ENCODE results near the gene IGF2R. TPM values are rescaled to one million over a fixed set of nuclear protein-coding genes. Genes with fewer than 3 reads are reported as not detected.

Gene IGF2R
- total RNA-seq, 6 experiments from 2014 or later, result 77.3 to 119 (median 88.1) TPM

DNA sequence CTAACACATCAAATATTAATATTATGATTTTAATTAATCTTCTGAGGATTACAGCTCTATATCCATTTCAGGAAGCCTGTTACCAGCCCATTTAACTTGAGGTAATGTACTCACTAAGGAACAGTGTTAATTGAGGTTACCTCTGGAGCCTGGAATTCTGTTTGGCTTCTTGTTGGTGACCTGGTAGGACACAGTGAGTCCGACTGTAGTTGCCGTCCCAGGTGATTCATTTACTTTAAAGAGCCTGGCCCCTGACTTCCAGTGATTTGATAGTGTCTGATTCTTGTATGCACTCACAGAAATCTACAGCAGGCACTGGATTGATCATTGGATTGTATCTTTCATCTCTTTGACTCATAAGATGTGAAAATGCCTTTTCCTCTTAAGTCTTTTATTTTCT is 34.0 kb downstream of the IGF2R start:
- Mint-ChIP-seq H3K4me1 (ENCODE audit: low read depth) (peaks cover 33% of the 10 kb centered on the region), H3K9me3 (peaks cover 5% of the 10 kb centered on the region), H3K4me3 (no peak overlapping the region), H3K27ac (no peak overlapping the region), H3K27me3 (ENCODE audit: insufficient read depth) (no peaks in the 10 kb centered on the region; the same call in 1 of the 2 replicates), H3K36me3 (ENCODE audit: low read depth) (peaks cover 46% of the 10 kb centered on the region)
- no peak for DNase-seq
- TF ChIP-seq, protein P1, sequence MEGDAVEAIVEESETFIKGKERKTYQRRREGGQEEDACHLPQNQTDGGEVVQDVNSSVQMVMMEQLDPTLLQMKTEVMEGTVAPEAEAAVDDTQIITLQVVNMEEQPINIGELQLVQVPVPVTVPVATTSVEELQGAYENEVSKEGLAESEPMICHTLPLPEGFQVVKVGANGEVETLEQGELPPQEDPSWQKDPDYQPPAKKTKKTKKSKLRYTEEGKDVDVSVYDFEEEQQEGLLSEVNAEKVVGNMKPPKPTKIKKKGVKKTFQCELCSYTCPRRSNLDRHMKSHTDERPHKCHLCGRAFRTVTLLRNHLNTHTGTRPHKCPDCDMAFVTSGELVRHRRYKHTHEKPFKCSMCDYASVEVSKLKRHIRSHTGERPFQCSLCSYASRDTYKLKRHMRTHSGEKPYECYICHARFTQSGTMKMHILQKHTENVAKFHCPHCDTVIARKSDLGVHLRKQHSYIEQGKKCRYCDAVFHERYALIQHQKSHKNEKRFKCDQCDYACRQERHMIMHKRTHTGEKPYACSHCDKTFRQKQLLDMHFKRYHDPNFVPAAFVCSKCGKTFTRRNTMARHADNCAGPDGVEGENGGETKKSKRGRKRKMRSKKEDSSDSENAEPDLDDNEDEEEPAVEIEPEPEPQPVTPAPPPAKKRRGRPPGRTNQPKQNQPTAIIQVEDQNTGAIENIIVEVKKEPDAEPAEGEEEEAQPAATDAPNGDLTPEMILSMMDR (IDR thresholded peaks at IDR 0.05), result no peak

GRCh38 chr6:160004018-160004417 is 35.1 kb downstream of the IGF2R start:
- Mint-ChIP-seq H3K36me3 (ENCODE audit: low read depth) (peaks cover 45% of the 10 kb centered on the region), H3K27me3 (ENCODE audit: insufficient read depth) (no peaks in the 10 kb centered on the region; the same call in 1 of the 2 replicates), H3K27ac (no peak overlapping the region), H3K4me3 (no peak overlapping the region), H3K9me3 (peaks cover 5% of the 10 kb centered on the region), H3K4me1 (ENCODE audit: low read depth) (peaks cover 32% of the 10 kb centered on the region)
- DNase-seq, result no peak
- TF ChIP-seq, protein P1 (IDR thresholded peaks at IDR 0.05), result no peak

DNA sequence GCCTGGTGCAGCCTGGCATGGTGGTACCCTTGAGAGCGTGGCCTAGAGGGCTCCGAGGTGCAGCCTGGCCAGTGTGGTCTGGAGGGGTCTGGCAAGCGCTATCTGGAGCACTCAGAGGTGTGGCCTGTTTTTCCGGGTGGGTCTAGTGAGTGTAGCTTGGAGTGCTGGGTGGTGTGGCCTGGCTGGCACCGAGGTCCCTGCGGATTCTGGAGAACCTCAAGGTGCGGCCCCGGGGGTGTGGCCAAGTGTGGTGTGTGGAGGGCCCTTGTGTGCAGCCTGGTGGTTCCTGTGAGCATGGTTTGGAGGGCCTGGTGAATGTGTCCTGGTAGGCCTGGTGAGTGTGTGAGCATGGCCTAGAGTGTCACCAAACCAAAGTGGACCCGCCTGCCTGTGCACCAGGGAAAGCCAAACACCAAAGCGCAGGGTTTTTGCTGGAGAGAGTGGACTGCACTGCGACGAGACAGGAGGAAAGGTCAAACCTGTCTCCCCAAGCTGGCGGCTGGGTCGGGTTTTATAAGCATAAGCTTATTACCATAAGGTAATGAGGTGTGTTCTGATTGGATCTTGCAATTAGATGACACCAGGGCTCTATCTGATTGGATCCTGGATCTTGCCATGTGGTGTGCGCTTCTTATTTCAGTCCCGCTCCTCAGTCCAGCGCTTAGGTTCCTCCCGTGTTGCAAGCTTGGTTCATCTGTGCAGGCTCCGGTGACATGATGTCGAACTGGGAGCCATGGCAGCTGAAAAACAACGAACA is 35.7 kb downstream of the IGF2R start:
- Mint-ChIP-seq H3K9me3 (peaks cover 5% of the 10 kb centered on the region), H3K4me1 (ENCODE audit: low read depth) (peaks cover 32% of the 10 kb centered on the region), H3K27me3 (ENCODE audit: insufficient read depth) (no peaks in the 10 kb centered on the region; the same call in 1 of the 2 replicates), H3K36me3 (ENCODE audit: low read depth) (peaks cover 45% of the 10 kb centered on the region), H3K4me3 (no peak overlapping the region), H3K27ac (no peak overlapping the region)
- DNase-seq, result no peak
- TF ChIP-seq, protein P1 (IDR thresholded peaks at IDR 0.05), result no peak

DNA sequence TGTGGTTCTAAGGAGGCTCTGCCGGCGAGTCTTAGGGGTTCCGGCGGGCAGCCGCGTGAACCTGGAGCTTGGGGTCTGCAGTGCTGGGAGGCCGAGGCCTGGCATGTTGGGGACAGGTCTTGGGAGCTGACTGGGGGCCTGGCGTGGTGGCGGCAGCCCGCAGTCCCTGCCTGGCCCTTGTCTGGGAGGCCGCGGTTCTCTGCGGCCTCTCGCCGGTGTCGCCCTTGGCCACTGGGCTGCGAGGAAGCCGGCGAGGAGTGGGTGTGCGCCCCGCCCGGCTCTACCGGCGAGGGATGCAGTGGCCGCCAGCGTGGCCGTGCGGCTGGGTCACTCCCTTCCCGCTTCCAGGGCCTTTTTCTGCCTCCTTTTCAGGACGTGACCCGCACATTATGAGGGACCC is 36.3 kb downstream of the IGF2R start:
- Mint-ChIP-seq H3K4me1 (ENCODE audit: low read depth) (peaks cover 32% of the 10 kb centered on the region), H3K27me3 (ENCODE audit: insufficient read depth) (no peaks in the 10 kb centered on the region; the same call in 1 of the 2 replicates), H3K9me3 (peaks cover 5% of the 10 kb centered on the region), H3K27ac (no peak overlapping the region), H3K4me3 (no peak overlapping the region), H3K36me3 (ENCODE audit: low read depth) (peaks cover 40% of the 10 kb centered on the region)
- TF ChIP-seq, protein P1 (IDR thresholded peaks at IDR 0.05), result no peak
- no peak for DNase-seq

DNA sequence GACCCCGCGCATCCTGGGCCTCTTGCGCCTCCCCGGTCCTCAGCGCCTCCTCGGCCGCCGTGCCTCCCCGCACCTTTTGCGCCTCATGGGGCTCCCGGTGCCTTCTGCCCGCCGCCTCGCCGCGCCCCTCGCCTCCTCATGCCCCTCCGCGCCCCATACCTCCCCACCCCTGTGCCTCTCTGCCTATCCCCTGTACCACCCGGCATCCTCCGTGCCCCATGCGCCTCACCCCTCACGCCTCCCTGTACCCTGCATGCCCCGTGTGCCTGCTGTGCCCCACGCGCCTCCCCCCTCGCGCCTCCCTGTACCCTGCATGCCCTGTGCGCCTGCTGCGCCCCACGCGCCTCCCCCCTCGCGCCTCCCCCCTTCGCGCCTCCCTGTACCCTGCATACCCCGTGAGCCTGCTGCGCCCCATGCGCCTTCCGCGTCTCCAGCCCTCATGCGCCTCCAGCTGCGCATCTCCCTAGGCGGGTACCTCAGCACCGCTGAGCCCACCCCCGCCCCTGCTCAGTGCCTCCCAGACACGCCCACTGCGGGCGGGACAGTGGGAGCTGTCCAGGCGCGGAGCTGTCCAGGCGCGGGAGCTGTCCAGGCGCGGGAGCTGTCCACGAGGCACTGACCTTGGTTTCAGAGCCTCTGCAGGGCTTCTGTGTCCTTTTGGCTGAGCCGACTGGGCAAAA is 37.1 kb downstream of the IGF2R start:
- TF ChIP-seq, protein P1 (IDR thresholded peaks at IDR 0.05), result no peak
- H3K9me3 Mint-ChIP-seq, result peaks cover 5% of the 10 kb centered on the region
- no peak for DNase-seq

More for the DNA sequence above, 37.1 kb downstream of the IGF2R start:
- Mint-ChIP-seq H3K27me3 (ENCODE audit: insufficient read depth) (no peaks in the 10 kb centered on the region; the same call in 1 of the 2 replicates), H3K36me3 (ENCODE audit: low read depth) (peaks cover 40% of the 10 kb centered on the region), H3K4me3 (no peak overlapping the region), H3K27ac (no peak overlapping the region), H3K4me1 (ENCODE audit: low read depth) (peaks cover 36% of the 10 kb centered on the region)
